Stimulated activated CD4-positive, alpha-beta T cell treated with anti-CD3 and anti-CD28 coated beads, TNF-alpha, amount 100 ng/mL, for 1 hour (primary cell): Measurements from ENCODE around the gene LRP3.
"Not testable (repeated sequence)": the region's sequence is repeated elsewhere in the genome, so short reads cannot be mapped to it uniquely, and the experiment has no call there.

ENCODE experiments used
- DNase-seq, 3 donors: peaks; one replicate each; pipeline ENCODE4 v3.0.0-alpha.2; 2020; ENCODE audit warnings: low read depth in 3 of 3, low spot score in 1 of 3

LRP3 gene, protein sequence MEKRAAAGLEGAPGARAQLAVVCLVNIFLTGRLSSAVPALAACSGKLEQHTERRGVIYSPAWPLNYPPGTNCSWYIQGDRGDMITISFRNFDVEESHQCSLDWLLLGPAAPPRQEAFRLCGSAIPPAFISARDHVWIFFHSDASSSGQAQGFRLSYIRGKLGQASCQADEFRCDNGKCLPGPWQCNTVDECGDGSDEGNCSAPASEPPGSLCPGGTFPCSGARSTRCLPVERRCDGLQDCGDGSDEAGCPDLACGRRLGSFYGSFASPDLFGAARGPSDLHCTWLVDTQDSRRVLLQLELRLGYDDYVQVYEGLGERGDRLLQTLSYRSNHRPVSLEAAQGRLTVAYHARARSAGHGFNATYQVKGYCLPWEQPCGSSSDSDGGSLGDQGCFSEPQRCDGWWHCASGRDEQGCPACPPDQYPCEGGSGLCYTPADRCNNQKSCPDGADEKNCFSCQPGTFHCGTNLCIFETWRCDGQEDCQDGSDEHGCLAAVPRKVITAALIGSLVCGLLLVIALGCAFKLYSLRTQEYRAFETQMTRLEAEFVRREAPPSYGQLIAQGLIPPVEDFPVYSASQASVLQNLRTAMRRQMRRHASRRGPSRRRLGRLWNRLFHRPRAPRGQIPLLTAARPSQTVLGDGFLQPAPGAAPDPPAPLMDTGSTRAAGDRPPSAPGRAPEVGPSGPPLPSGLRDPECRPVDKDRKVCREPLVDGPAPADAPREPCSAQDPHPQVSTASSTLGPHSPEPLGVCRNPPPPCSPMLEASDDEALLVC

DNA sequence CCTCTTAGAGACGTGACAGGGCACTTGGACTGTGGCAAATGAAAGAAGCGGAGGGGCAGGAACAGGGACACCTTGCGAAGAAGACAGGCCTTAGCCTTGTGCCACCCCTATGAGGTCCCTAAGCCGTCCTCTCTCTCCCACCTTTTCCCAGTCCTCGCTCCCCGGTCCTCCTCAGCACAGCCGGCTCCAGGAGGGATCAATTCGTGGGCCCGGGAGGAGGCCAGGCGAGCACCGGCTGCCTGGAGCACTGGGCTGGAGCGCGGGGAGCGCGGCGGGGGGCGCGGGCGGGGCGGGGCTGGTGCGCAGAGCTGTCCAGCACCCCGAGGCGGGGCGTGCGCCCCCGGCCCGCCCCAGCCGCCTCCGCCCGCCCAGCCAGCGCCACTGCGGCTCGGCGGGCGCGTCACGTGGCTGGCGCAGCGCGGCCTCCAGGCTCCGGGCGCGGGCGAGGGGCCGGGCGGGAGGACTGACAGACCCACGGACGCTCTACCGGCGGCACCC, at the start of gene LRP3:
Gene LRP3 (plus strand): TSS at position 466 of the 498 bp plus-strand sequence. CDS start 456 bp downstream, outside the sequence.
- DNase-seq: no peak

- DNase-seq: no peak
Observed at GRCh38 chr19:33146209-33146608, 47.9 kb upstream of the LRP3 start.

DNA sequence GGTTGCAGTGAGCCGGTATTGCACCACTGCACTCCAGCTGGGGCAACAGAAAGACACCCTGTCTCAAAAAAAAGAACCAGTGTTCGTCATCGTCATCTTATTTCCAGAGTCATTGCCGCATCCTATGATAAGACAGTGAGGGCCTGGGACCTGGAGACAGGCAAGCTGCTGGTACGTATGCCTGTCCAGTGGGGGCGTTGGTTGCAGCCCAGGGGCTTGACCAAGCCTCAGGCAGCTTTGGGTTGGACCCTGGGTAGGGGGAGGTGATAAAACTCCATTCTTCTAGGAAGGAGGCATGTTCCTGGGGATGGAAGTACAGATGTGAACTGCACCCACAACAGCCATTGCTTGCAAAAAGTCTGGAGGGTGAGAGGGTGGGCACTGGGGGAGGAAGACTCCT, 46.6 kb upstream of the LRP3 start:
- no peak for DNase-seq

DNA sequence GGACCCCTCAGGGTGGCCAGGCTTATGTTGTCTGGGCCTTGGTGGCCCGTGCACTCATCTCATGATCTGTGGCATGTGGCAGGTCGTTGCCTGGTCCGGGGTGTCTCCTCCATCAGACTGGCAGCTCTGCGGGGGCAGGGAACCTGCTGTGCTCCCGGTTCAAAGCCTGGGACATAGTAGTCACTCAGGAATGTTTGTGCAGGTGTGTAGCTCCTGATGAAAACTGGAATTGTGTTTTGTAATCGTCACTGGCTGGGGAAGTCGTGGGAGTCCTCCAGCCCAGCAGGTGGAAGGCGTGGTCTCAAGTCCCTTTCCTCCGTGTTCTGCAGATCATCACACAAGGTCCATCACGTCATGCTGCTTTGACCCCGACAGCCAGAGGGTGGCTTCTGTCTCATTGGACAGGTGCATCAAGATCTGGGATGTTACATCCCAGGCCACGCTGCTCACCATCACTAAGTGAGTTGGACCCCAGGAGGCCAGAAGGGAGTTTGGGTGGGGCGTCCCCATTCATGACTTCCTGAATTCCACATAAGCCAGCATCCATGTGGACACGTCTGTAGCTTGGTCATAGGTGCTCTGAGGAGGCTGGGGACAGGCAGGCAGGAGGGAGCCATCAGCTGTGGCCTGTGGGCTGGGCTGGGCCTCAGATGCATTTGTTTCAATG, 43.1 kb upstream of the LRP3 start:
- no peak for DNase-seq

DNA sequence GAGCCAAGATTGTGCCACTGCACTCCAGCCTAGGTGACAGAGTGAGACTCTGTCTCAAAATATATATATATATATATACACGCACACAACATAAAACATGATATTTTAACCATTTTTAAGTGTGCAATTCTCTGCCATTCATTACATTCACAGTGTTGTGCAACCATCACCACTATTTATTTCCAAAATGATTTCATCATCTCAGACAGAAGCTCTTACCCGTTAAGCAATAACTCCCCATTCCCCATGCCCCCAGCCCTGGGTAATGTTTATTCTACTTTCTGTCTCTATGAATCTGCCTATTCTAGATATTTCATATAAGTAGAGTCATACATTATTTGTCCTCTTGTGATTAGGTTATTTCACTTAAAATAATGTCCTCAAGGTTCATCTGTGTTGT, 42.0 kb upstream of the LRP3 start:
- DNase-seq: no peak

DNA sequence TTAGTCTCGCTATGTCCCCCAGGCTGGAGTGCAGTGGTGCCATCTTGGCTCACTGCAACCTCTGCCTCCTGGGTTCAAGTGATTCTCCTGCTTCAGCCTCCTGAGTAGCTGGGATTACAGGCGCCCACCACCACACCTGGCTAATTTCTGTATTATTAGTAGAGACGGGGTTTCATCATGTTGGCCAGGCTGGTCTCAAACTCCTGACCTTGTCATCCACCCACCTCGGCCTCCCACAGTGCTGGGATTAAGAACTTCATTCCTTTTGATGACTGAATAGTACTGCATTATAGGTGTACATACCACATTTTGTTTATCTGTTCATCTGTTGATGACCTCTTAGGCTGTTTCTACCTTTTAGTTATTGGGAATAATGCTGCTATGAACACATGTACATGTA, 41.5 kb upstream of the LRP3 start:
- not testable (repeated sequence) for DNase-seq

- not testable (repeated sequence) for DNase-seq
Observed at GRCh38 chr19:33154313-33154712, 39.8 kb upstream of the LRP3 start.

DNA sequence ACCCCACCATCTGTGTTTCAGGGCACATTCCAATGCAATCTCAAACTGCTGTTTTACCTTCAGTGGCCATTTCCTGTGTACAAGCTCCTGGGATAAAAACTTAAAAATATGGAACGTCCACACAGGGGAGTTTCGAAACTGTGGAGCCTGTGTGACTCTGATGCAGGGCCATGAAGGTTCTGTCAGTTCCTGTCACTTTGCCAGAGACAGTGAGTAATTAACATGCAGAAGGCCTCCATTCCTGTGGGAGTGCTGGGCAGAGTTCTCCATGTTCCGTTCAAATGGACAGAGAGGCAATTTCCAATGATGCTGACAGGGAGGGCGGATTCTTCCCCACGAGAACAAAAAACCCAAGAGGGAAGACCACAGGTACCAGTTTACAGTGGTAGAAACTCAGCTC, 37.8 kb upstream of the LRP3 start:
- no peak for DNase-seq

DNA sequence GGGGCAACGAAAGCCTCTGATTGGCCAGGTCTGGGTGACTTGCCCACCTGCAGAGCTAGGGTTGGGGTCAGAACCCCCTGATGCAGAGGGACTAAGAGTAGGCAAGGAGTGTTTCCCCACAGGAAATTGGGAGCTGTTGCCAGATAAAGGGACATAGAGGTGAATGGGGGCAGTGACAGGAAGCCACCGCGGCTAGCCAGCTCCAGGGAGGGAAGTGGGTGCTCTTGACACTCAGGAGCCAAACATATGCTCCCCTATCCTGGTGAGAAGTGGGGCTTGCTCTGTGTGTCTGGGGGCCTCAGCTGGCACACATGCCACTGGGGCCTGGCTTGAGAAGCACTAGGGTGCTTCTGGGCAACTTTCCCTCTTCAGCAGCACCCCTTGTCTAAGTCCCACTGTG, 36.2 kb upstream of the LRP3 start:
- no peak for DNase-seq

DNA sequence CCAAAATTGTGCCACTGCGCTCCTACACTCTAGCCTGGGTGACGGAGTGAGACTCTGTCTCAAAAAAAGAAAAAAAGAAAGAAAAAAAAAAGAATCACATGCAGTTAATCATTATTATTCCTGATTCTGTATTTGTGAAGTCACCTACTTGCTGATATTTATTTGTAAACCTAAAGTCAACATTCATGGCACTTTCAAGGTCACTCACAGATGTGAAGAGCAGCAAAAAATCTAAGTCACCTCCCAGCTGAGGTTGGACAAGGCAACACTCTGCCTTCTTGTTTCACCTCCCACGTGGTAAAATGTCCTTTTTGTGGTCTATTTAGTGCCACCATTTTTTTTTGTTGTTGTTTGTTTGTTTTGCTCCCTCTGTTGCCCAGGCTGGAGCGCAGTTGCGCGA, 35.8 kb upstream of the LRP3 start:
- DNase-seq: no peak

GRCh38 chr19:33159149-33159548, 35.0 kb upstream of the LRP3 start:
- no peak for DNase-seq

- DNase-seq: no peak
Observed at GRCh38 chr19:33159893-33160292, 34.2 kb upstream of the LRP3 start.

DNA sequence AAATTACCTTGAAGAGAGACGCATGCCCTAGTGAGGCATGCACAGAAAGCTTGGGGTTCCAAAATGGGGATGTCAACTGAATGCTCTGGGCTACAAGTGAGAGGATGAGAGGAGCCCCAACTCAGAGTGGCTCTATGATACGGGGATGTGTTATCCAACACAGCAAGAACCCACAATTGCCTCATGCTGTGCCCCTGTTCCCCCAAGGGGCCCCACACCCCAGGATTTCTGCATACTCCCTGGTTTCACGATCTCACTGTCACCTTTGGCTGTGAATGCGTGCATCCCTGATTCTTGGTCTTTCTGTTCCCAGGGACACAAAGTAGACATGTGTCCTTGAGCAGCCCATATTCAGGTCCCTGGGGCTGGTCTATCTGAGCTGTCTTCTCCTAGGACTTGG, 32.9 kb upstream of the LRP3 start:
- DNase-seq: no peak

DNA sequence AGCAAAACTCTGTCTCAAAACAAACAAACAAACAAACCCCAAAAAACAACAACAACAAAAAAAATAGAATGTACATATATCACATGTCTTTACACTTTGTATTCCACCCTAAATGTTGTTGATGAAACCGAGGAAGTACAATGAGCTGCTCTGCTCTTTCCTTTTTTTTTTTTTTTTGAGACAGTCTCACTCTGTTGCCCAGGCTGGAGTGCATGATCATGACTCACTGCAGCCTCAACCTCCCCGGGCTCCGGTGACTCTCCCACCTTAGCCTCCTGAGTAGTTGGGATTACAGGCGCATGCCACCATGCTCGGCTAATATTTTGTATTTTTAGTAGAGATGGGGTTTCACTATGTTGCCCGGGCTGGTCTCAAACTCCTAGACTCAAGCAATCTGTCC, 30.6 kb upstream of the LRP3 start:
- DNase-seq: no peak

DNA sequence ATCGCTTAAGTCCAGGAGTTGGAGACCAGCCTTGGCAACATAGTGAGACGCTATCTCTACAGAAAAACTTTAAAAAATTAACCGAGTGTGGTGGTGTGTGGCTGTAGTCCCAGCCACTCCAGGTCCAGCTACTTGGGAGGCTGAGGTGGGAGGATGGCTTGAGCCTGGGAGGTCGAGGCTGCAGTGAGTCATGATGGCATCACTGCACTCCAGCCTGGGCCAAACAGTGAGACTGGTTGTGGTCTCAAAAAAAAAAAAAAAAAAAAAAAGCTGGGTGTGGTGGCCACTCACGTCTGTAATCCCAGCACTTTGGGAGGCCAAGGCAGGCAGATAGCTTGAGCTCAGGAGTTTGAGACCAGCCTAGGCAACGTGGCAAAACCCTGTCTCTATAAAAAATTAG, 28.1 kb upstream of the LRP3 start:
- not testable (repeated sequence) for DNase-seq

DNA sequence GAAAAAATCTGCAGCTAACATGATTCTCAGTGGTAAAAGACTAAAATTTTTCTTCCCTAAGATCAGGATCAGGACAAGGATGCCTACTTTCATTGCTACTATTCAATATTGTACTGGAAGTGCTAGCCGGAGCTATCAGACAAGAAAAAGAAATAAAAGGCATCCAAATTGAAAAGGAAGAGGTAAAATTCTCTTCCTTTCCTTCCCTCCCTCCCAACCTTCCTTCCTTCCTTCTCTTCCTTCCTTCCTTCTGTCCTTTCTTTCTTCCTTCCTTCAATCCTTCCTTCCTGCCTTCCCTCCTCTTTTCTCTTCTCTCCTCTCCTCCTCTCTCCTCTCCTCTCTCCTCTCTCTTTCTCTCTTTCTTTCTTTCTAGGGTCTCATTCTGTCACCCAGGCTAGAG, 26.7 kb upstream of the LRP3 start:
- DNase-seq: no peak

- no peak for DNase-seq
Observed at GRCh38 chr19:33168528-33168927, 25.6 kb upstream of the LRP3 start.

DNA sequence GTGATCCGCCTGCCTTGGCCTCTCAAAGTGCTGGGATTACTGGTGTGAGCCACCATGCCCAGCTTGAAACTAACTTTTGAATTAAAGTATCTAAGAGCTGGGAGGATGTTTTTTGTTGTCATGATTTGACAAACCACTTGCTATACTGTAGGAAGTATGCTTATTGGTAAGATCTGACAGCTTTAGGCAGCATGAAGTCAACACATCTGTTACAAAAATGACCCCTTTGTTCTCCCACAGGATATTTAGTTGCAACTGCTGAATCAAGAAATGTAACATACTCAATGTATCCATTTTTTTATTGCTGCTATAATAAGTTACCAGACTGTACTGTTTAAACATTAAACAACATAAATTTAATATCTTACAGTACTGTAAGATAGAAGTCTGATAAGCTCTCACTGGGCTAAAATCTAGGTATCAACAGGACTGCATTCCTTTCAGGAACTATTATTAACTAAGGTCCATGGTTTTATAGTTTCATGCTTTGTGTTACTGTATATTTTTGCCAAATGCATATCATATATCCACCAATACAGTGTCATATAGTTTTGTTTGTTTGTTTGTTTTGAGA, 22.8 kb upstream of the LRP3 start:
- no peak for DNase-seq

DNA sequence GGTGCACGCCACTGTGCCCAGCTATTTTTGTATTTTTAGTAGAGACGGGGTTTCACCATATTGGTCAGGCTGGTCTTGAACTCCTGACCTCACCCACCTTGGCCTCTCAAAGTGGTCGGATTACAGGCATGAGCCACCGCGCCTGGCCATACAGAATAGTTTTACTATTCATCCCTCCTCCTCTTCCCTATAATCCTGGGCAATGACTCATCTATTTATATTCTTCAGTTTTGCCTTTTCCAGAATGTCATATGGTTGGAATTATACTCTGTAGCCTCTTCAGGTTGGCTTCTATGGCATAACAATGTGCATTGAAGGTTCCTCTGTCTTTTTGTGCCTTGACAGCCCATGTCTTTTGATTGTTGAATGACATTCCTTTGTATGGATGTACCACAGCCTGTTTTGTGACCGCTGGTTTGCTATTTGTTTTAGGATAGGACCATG, 22.2 kb upstream of the LRP3 start:
- no peak for DNase-seq

DNA sequence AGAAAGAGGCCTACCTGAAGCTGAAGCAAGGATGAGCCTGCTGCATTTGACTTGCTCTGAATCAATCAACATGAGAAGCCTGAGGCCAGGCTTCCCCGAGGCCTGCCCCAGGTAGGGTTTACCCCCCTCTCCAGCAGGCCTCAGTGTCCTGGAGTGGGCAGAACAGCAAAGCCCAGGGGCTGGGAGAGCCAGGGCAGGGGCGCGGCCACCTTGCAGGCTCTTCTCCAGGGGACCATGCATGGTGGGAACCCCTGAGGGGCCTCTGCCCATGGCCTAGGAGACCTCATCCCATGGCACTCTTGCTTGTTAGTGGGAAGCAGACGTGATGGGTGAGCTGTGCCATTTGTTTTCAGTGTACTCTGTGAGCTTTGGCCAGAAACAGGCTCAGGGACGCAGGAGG, 19.9 kb upstream of the LRP3 start:
- DNase-seq: no peak

GRCh38 chr19:33175156-33175782, 18.9 kb upstream of the LRP3 start:
- no peak for DNase-seq
